BE2C (cell line): ENCODE data around the gene ABCG8.

Experiments
- DNase-seq: peaks from one replicate; pipeline ENCODE4 v3.0.0-alpha.2; 2020
- H3K27me3 ChIP-seq: fragments of 250-450 bp; sonication (Bioruptor Pico); 2 replicates; pipeline ENCODE4 v1.5.1; 2020; ENCODE audit warnings: mild to moderate bottlenecking
- H3K36me3 ChIP-seq: fragments of 250-450 bp; sonication (Bioruptor Pico); 2 replicates; pipeline ENCODE4 v1.5.1; 2020; ENCODE audit warnings: mild to moderate bottlenecking
- H3K4me1 ChIP-seq: fragments of 250-450 bp; sonication (Bioruptor Pico); 2 replicates; pipeline ENCODE4 v1.5.1; 2020
- H3K4me3 ChIP-seq: 2 replicates; pipeline ENCODE4 v1.5.1; 2011; ENCODE audit warnings: low read depth, low read length
- H3K9me3 ChIP-seq: fragments of 250-450 bp; sonication (Bioruptor Pico); 2 replicates; pipeline ENCODE4 v1.5.1; 2020
- CTCF ChIP-seq: IDR thresholded peaks from 2 replicates; pipeline ENCODE4 v1.5.1; 2012; ENCODE audit warnings: mild to moderate bottlenecking, low read depth, low read length

ABCG8 gene

GRCh38 chr2:43840965-43841364, 2.2 kb downstream of the ABCG8 start:
- no peak overlapping the region for H3K4me3 ChIP-seq
- H3K9me3 ChIP-seq: no peaks in the 10 kb centered on the region
- H3K36me3 ChIP-seq: no peaks in the 10 kb centered on the region
- no peak for DNase-seq
- no peak for TF ChIP-seq CTCF
- H3K4me1 ChIP-seq: peaks cover 5% of the 10 kb centered on the region
- no peaks in the 10 kb centered on the region for H3K27me3 ChIP-seq

GRCh38 chr2:43841949-43842865, 3.4 kb downstream of the ABCG8 start:
- H3K36me3 ChIP-seq: no peaks in the 10 kb centered on the region
- no peaks in the 10 kb centered on the region for H3K27me3 ChIP-seq
- no peak for DNase-seq
- no peaks in the 10 kb centered on the region for H3K9me3 ChIP-seq
- no peak for TF ChIP-seq CTCF
- H3K4me3 ChIP-seq: no peak overlapping the region
- H3K4me1 ChIP-seq: peaks cover 5% of the 10 kb centered on the region

- DNase-seq: no peak
- no peak for TF ChIP-seq CTCF
- no peaks in the 10 kb centered on the region for H3K9me3 ChIP-seq
- no peaks in the 10 kb centered on the region for H3K27me3 ChIP-seq
- peaks cover 5% of the 10 kb centered on the region for H3K4me1 ChIP-seq
- H3K36me3 ChIP-seq: no peaks in the 10 kb centered on the region
- no peak overlapping the region for H3K4me3 ChIP-seq
These were observed 4.1 kb downstream of the ABCG8 start for GRCh38 chr2:43842866-43843226.

GRCh38 chr2:43845181-43845580, 6.4 kb downstream of the ABCG8 start:
- no peak for DNase-seq
- Histone ChIP-seq H3K36me3 (no peaks in the 10 kb centered on the region), H3K27me3 (no peaks in the 10 kb centered on the region), H3K4me3 (no peak overlapping the region), H3K9me3 (no peaks in the 10 kb centered on the region), H3K4me1 (no peaks in the 10 kb centered on the region)
- no peak for TF ChIP-seq CTCF

- H3K4me3 ChIP-seq: no peak overlapping the region
- H3K9me3 ChIP-seq: no peaks in the 10 kb centered on the region
- no peak for DNase-seq
- H3K36me3 ChIP-seq: no peaks in the 10 kb centered on the region
- no peaks in the 10 kb centered on the region for H3K27me3 ChIP-seq
- no peak for TF ChIP-seq CTCF
- no peaks in the 10 kb centered on the region for H3K4me1 ChIP-seq
These were observed 7.5 kb downstream of the ABCG8 start for GRCh38 chr2:43846140-43846793.

GRCh38 chr2:43848214-43848613, 9.4 kb downstream of the ABCG8 start:
- DNase-seq: no peak
- Histone ChIP-seq H3K27me3 (no peaks in the 10 kb centered on the region), H3K36me3 (no peaks in the 10 kb centered on the region), H3K9me3 (no peaks in the 10 kb centered on the region), H3K4me1 (no peaks in the 10 kb centered on the region), H3K4me3 (no peak overlapping the region)
- no peak for TF ChIP-seq CTCF
